Activated CD8-positive, alpha-beta memory T cell treated with anti-CD3 and anti-CD28 coated beads, Interleukin-2, amount 50 U/mL, for 4 hours (primary cell): ENCODE results near the gene OSTN.
"Not testable (repeated sequence)": the region's sequence is repeated elsewhere in the genome, so short reads cannot be mapped to it uniquely, and the experiment has no call there.

ENCODE experiments used
- DNase-seq: peaks from one replicate; pipeline ENCODE4 v3.0.0-alpha.2; 2020

The OSTN gene

GRCh38 chr3:191235331-191236314 is 36.6 kb downstream of the OSTN start:
- DNase-seq = no peak

DNA sequence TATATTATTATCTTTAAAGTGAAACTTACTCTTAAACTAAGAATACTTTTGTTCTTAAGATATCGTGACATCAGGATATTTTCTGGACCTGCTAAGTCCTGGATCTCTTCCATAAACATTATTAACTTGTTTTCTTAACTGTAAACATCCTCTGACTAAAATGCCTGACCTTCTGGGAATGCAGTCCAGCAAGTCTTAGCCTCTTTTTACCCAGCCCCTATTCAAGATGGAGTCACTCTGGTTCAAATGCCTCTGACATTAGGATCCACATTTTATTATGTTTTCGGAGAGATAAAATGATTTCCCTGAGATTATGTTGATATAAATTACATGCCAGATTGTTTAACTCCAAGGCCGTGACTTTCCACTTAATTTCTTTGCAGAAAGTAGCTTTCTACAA is 37.6 kb downstream of the OSTN start:
- DNase-seq = no peak

DNA sequence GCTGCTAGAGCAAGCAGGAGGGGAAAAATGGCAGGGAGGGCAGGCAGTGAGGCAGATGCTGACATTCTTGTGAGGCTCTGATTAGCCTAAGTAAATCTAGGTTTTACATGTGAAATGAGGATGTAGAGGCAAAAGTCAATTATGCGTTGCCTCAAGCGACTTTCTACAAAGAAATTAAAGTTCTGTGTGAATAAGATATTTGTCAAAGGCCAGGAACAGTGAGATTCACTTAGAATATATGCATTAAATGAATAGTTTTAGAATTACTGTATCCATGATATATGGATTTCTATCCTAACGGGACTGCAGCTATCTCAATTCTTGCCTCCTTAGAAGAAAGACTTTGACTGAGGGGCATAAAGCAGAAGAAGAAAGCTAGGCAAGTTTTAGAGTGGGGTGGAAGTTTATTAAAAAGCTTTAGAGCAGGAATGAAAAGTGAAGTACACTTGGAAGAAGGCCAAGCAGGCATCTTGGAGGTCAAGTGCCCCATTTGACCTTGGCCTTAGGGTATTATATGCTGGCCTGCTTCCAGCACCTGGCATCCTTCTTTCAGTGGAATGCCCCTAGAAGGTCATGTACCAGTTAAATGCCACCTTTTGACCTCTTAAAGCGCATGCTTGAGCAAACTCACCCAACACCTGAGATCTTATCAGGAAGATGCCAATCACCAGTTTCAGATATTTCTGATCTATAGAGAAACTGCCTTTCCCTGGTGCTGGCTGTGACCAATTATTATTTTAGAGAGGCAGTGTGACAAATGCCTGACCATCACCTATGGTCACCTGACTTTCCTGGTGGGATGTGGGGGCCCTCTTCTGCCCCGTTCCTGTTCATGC is 38.2 kb downstream of the OSTN start:
- DNase-seq = no peak

- no peak for DNase-seq
These were observed 39.3 kb downstream of the OSTN start for GRCh38 chr3:191238321-191238817.

GRCh38 chr3:191239407-191240031 is 40.5 kb downstream of the OSTN start:
- no peak for DNase-seq

DNA sequence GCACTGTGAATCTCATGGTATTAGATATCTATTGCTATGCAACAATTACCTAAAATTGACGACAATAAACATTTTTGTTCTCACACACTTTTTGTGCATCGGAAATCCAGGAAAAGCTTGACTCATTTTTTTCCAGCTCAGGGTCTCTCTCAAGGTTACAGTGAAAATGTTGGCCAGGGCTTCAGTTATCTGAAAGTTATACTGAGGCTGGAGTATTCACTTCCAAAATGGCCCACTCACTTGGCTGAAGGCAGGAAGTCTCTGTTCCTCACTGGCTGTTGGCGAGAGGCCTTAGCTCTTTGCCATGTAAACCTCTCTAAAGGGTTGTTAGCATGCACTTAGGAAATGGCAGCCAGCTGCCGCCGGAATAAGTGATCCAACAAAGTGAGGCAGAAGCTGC is 41.4 kb downstream of the OSTN start:
- DNase-seq = no peak

DNA sequence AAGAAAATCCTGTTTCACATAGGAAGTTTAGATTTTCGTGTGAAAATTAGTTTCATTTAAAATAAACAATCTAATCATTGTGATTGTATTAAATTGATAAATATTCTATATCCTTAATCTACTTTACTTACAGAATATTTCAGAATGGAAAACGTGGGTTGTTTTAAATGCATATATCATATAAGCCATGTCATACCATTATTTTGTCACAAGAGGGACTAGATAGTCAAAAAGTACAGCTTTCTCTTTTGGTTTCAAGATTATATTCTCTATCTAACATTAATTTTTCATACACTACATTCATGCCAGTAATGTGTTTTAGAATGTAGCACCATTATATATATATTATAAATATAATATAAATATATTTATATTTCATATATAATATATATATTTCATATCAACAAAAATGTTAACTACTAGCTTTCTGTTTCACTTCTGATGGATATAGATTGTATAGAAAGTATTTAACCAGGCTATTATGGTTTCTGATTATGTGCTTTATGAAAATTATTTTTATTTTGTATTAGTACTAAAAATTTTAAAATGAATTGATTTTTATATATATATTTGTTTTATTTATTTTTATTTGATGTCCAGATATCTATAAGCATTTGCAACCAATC is 45.3 kb downstream of the OSTN start:
- no peak for DNase-seq

DNA sequence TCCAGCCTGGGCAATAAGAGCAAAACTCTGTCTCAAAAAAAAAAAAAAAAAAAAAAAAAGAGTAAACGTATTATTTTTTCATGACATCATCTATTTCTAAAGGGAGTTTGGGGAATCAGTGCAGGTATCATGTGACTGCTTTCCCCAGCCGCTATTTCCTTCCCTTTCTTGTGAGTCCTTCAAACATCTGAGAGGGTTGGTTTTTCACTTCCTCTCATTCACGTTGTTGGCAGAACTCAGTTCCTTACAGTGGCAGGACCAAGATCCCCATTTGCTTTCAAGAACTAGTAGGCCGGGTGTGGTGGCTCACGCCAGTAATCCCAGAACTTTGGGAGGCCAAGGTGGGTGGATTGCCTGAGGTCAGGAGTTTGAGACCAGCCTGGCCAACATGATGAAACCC is 47.0 kb downstream of the OSTN start:
- not testable (repeated sequence) for DNase-seq

DNA sequence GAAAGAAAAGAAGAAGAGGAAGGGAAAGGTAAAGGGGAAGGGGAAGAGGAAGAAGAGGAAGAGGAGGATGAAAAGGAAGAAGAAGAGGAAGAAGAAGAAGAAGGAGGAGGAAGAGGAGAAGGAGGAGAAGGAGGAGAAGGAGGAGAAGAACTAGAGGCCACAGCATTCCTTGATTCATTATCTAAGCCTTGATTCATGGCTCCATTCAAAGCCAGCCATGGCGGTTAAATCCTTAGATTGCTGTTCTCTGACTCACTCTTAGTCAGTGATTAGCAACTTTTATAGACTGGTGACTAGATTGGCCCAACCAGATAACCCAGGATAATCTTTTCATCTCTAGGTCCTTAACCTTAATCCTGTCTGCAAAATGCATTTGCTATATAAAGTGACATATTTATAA is 47.6 kb downstream of the OSTN start:
- no peak for DNase-seq

- DNase-seq = no peak
These were observed 54.2 kb downstream of the OSTN start for GRCh38 chr3:191253089-191253799.

GRCh38 chr3:191254098-191254873 is 55.2 kb downstream of the OSTN start:
- DNase-seq = no peak

- no peak for DNase-seq
These were observed 56.1 kb downstream of the OSTN start for GRCh38 chr3:191255156-191255555.

DNA sequence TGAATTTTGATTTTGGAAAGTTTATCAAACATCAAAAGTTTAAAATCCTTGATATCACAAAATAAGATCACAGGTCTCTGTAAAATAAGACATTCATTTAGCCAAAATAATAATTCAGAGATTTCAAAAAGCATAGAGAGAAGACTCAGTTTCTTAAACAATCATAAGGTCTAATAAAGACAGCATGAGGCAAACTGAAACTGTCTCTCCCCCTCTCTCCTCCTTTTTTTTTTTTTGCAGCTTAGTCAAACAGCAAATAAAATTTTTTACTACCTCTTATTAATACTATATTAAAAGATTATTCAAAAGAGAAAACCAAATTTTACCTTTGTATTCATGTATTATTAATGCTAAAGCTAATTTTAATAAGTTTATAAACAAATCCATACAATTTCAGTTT is 57.4 kb downstream of the OSTN start:
- DNase-seq = no peak

DNA sequence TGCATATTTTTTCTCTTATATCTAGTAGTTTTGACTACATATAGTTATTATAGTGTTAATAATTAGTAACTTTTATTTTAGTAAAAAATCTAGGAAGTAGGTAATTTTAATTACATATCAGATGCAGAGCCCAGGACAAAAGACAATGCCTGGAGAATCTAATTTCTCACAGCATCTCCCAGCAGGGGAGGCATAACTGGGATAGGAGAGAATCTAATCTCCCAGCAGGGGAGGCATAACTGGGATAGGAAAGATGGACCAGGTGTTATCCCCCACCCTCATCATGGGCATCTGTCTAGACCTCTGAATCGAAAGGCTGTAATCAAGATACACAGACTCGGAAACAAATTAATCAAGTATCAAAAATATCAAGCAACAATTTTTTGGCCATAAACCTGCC is 58.2 kb downstream of the OSTN start:
- DNase-seq = no peak

DNA sequence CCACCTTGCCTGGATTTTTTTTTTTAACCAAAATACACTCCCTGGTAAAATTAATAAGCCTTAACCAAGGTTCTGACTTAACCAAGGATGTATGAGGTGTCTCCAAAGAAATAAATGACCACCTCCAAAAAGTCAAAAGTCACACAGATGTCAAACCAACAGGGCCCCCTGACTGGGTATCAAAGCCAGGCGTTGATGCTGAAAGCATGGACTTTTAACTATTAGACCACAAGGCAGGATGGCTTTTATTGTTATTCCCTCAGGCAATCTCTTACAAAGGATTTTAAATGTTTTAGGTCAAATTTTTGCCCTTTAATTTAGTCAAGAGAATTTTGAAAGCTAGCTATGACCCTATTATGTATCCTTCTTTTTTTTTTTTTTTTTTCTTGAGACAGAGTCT is 60.4 kb downstream of the OSTN start:
- DNase-seq = no peak

- no peak for DNase-seq
These were observed 61.6 kb downstream of the OSTN start for GRCh38 chr3:191260431-191261303.

GRCh38 chr3:191261304-191261638 is 62.2 kb downstream of the OSTN start:
- no peak for DNase-seq

- no peak for DNase-seq
These were observed 63.6 kb downstream of the OSTN start for GRCh38 chr3:191262650-191263049.

DNA sequence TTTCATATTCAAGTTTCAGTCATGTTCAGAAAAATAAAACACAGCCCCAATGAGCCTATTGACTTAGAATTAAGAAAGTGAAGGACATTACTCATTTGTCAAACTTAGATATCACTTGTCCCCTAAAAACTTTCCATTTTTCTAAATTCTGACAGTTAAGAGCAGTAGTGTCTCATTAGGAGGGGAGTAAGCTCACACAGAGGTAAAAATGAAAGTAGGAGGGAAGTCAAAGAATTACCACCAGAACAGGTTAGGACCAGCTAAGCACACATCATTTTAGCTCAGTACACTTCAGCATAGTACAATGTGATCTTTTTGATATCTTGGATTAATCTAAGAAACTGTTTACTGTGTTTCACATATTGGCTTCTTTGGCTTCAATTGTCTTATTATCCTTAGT is 64.3 kb downstream of the OSTN start:
- DNase-seq = no peak

- no peak for DNase-seq
These were observed 64.8 kb downstream of the OSTN start for GRCh38 chr3:191263850-191264249.
